Liver (tissue), 9 donors: ENCODE results near the gene NEK5. TPM values are rescaled to one million over a fixed set of nuclear protein-coding genes. Genes with fewer than 3 reads are reported as not detected.
A peak's percentile ranks its signal among the peaks of the same experiment; 100 is the strongest.

ENCODE experiments used
- DNase-seq: peaks from one replicate; pipeline ENCODE4 v3.0.0-alpha.2; 2017; ENCODE audit warnings: low spot score
- H3K27ac ChIP-seq, 2 donors: one replicate each; pipeline ENCODE4 v1.7.0; 2013; ENCODE audit warnings: inconsistent platforms in 2 of 2, low read length in 2 of 2, control low read depth in 1 of 2, low read depth in 1 of 2, mild to moderate bottlenecking in 1 of 2
- H3K27me3 ChIP-seq, 4 donors: one replicate each; pipeline versions ENCODE4 v1.6.1 to v1.7.0; 2013; ENCODE audit warnings: low read length in 3 of 4, inconsistent platforms in 1 of 4, mild to moderate bottlenecking in 1 of 4, moderate library complexity in 1 of 4; ENCODE audit not compliant: control insufficient read depth in 4 of 4, insufficient read depth in 4 of 4
- H3K36me3 ChIP-seq, 4 donors: one replicate each; pipeline versions ENCODE4 v1.6.1 to v1.7.0; 2013; ENCODE audit warnings: low read length in 3 of 4, mild to moderate bottlenecking in 3 of 4, low read depth in 1 of 4, moderate library complexity in 1 of 4; ENCODE audit not compliant: control insufficient read depth in 4 of 4, insufficient read depth in 3 of 4
- H3K4me1 ChIP-seq, 4 donors: one replicate each; pipeline versions ENCODE4 v1.6.1 to v1.7.0; 2013; ENCODE audit warnings: low read length in 3 of 4, mild to moderate bottlenecking in 3 of 4, moderate library complexity in 1 of 4; ENCODE audit not compliant: control insufficient read depth in 4 of 4, insufficient read depth in 4 of 4
- H3K4me3 ChIP-seq, 3 donors: one replicate each; pipeline versions ENCODE4 v1.6.1 to v1.7.0; 2013; ENCODE audit warnings: low read length in 3 of 3, control low read depth in 1 of 3, low read depth in 1 of 3, mild to moderate bottlenecking in 1 of 3
- H3K9ac ChIP-seq, 2 donors: one replicate each; pipeline ENCODE4 v1.7.0; 2013; ENCODE audit warnings: low read length in 2 of 2, mild to moderate bottlenecking in 2 of 2, moderate library complexity in 2 of 2, control low read depth in 1 of 2, low read depth in 1 of 2
- H3K9me3 ChIP-seq, 4 donors: one replicate each; pipeline versions ENCODE4 v1.6.1 to v1.7.0; 2013; ENCODE audit warnings: low read length in 3 of 4; ENCODE audit not compliant: control insufficient read depth in 4 of 4
- CTCF ChIP-seq: fragments of 150-350 bp; IDR thresholded peaks from 2 replicates; pipeline ENCODE4 v1.5.1; 2017; ENCODE audit warnings: improper control_type of control experiment, low read depth, low read length; ENCODE audit not compliant: missing input control
- FOXA1 ChIP-seq: IDR thresholded peaks from 2 replicates; pipeline ENCODE4 v1.6.1; 2016; ENCODE audit warnings: antibody characterized with exemption
- FOXA2 ChIP-seq: IDR thresholded peaks from 2 replicates; pipeline ENCODE4 v1.6.1; 2016; ENCODE audit warnings: antibody characterized with exemption
- GABPA ChIP-seq, 2 donors: IDR thresholded peaks in 1 of 2; conservative IDR thresholded peaks in 1 of 2; 2 replicates each; pipeline ENCODE4 v1.6.1; 2016; ENCODE audit warnings: antibody characterized with exemption in 2 of 2, mild to moderate bottlenecking in 1 of 2, moderate library complexity in 1 of 2
- HNF4G ChIP-seq: IDR thresholded peaks from 2 replicates; pipeline ENCODE4 v1.6.1; 2016; ENCODE audit warnings: antibody characterized with exemption
- RAD21 ChIP-seq, 2 donors: IDR thresholded peaks; 2 replicates each; pipeline ENCODE4 v1.6.1; 2016; ENCODE audit warnings: antibody characterized with exemption in 2 of 2, mild to moderate bottlenecking in 2 of 2
- SP1 ChIP-seq: IDR thresholded peaks from 2 replicates; pipeline ENCODE4 v1.6.1; 2018; ENCODE audit warnings: antibody characterized with exemption, mild to moderate bottlenecking
- TAF1 ChIP-seq: conservative IDR thresholded peaks from 2 replicates; pipeline ENCODE4 v1.6.1; 2016; ENCODE audit warnings: antibody characterized with exemption, mild to moderate bottlenecking
- YY1 ChIP-seq: IDR thresholded peaks from 2 replicates; pipeline ENCODE4 v1.6.1; 2016; ENCODE audit warnings: antibody characterized with exemption, mild to moderate bottlenecking
- WGBS: extraction: QIAGEN DNeasy Blood & Tissue Kit; methylation state at CpG from one replicate; pipeline ENCODE4 v1.1.7; 2013; 5-methylcytosine and 5-hydroxymethylcytosine counted together
- polyA plus RNA-seq, 2 donors: library from polyadenylated mRNA; stranded (reverse) in 1 of 2; unstranded in 1 of 2; fragments of 200-250 nt in 1 of 2; fragments of >200 nt in 1 of 2; fragmentation: Nextera tagmentation in 1 of 2; extraction: Ambion mirVana in 1 of 2; gene quantifications; one replicate each; pipeline versions ENCODE4 v1.2.1 to v1.2.3, GENCODE V29; 2013 to 2015
- total RNA-seq, 2 donors: library from RNA; depleted of rRNA; stranded (reverse); fragments of >200 nt; gene quantifications; one replicate each; pipeline ENCODE4 v1.2.3, GENCODE V29; 2014
- TF ChIP-seq, protein P1 (sequence below): IDR thresholded peaks from 2 replicates; pipeline ENCODE4 v1.6.1; 2016; ENCODE audit warnings: antibody characterized with exemption, mild to moderate bottlenecking
- TF ChIP-seq, protein P2 (sequence below): IDR thresholded peaks from 2 replicates; pipeline ENCODE4 v1.6.1; 2016; ENCODE audit warnings: antibody characterized with exemption
- TF ChIP-seq, protein P3 (sequence below): IDR thresholded peaks from 2 replicates; pipeline ENCODE4 v1.6.1; 2016; ENCODE audit warnings: antibody characterized with exemption
- donor health status: healthy.
- donor health status: healthy.
- donor health status: healthy.
- donor health status: healthy.
- donor health status: healthy.

NEK5 gene
- total and polyA plus RNA-seq, 4 donors, result 0.08 to 0.63 (median 0.23) TPM; not detected in 1

- Histone ChIP-seq H3K4me1 (no peaks in the 10 kb centered on the region), H3K9ac (no peak overlapping the region), H3K9me3 (no peaks in the 10 kb centered on the region), H3K27ac (no peak overlapping the region), H3K27me3 (no peaks in the 10 kb centered on the region), H3K36me3 (no peaks in the 10 kb centered on the region), H3K4me3 (no peak overlapping the region)
- 93% methylated on average over 1 of the region's 1 CpG for WGBS
- TF ChIP-seq FOXA1 (no peak), SP1 (no peak), RAD21 (IDR thresholded peaks at IDR 0.05) (no peak), HNF4G (no peak), FOXA2 (no peak), YY1 (no peak)
- TF ChIP-seq, protein P1, sequence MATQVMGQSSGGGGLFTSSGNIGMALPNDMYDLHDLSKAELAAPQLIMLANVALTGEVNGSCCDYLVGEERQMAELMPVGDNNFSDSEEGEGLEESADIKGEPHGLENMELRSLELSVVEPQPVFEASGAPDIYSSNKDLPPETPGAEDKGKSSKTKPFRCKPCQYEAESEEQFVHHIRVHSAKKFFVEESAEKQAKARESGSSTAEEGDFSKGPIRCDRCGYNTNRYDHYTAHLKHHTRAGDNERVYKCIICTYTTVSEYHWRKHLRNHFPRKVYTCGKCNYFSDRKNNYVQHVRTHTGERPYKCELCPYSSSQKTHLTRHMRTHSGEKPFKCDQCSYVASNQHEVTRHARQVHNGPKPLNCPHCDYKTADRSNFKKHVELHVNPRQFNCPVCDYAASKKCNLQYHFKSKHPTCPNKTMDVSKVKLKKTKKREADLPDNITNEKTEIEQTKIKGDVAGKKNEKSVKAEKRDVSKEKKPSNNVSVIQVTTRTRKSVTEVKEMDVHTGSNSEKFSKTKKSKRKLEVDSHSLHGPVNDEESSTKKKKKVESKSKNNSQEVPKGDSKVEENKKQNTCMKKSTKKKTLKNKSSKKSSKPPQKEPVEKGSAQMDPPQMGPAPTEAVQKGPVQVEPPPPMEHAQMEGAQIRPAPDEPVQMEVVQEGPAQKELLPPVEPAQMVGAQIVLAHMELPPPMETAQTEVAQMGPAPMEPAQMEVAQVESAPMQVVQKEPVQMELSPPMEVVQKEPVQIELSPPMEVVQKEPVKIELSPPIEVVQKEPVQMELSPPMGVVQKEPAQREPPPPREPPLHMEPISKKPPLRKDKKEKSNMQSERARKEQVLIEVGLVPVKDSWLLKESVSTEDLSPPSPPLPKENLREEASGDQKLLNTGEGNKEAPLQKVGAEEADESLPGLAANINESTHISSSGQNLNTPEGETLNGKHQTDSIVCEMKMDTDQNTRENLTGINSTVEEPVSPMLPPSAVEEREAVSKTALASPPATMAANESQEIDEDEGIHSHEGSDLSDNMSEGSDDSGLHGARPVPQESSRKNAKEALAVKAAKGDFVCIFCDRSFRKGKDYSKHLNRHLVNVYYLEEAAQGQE, result no peak
- TF ChIP-seq, protein P2, sequence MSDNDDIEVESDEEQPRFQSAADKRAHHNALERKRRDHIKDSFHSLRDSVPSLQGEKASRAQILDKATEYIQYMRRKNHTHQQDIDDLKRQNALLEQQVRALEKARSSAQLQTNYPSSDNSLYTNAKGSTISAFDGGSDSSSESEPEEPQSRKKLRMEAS, result no peak
- DNase-seq, result no peak
These were observed 19.7 kb downstream of the NEK5 start for GRCh38 chr13:52109116-52109670.

- WGBS, result 96% methylated on average over 1 of the region's 1 CpG
- Histone ChIP-seq H3K4me1 (no peaks in the 10 kb centered on the region), H3K36me3 (no peaks in the 10 kb centered on the region), H3K9ac (no peak overlapping the region), H3K4me3 (no peak overlapping the region), H3K9me3 (no peaks in the 10 kb centered on the region), H3K27me3 (no peaks in the 10 kb centered on the region), H3K27ac (no peak overlapping the region)
- DNase-seq, result no peak
- no peak for TF ChIP-seq GABPA (IDR thresholded peaks at IDR 0.05 in 1 of 2, conservative IDR thresholded peaks at IDR 0.05 in 1 of 2)
- no peak for TF ChIP-seq FOXA2
- no peak for TF ChIP-seq CTCF
These were observed 23.0 kb downstream of the NEK5 start for GRCh38 chr13:52105841-52106240.

DNA sequence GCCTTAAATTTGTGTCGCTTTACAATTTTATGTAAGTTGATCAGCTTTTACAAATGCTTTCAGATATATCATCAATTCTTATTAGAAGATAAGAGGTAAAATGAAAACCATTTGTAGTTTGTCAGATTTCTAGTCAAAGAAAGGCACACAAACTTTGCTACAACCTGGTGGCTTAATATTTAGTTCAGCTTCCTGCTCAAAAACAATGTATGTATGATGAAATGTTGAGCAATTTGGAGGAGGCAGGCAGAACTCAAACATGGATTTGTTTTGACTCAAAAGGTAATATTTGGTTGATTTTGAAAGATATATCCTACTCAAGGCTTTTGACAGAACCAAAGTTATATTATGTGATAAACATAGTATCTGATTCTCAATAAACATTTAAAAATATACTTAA, 24.2 kb downstream of the NEK5 start:
- DNase-seq, result no peak
- Histone ChIP-seq H3K27me3 (no peaks in the 10 kb centered on the region), H3K4me3 (no peak overlapping the region), H3K9ac (no peak overlapping the region), H3K27ac (no peak overlapping the region), H3K4me1 (no peaks in the 10 kb centered on the region), H3K36me3 (no peaks in the 10 kb centered on the region), H3K9me3 (no peaks in the 10 kb centered on the region)
- 98% methylated on average over 1 of the region's 1 CpG for WGBS
- TF ChIP-seq, protein P3, sequence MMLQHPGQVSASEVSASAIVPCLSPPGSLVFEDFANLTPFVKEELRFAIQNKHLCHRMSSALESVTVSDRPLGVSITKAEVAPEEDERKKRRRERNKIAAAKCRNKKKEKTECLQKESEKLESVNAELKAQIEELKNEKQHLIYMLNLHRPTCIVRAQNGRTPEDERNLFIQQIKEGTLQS, result peak; percentile 62
- TF ChIP-seq TAF1, result no peak
